Large intestine (tissue), 3 donors: ENCODE measurements around the gene TUBB1. TPM values are rescaled to one million over a fixed set of nuclear protein-coding genes. Genes with fewer than 3 reads are reported as not detected.
"Not testable (repeated sequence)": the region's sequence is repeated elsewhere in the genome, so short reads cannot be mapped to it uniquely, and the experiment has no call there.

Experiments
- DNase-seq, 2 donors: peaks; one replicate each; pipeline versions ENCODE4 v3.0.0 to v3.0.0-alpha.2; 2013
- H3K27ac ChIP-seq: one replicate; pipeline ENCODE4 v1.5.1; 2013; ENCODE audit warnings: low read length
- H3K27me3 ChIP-seq: 2 replicates; pipeline ENCODE4 v1.6.1; 2013; ENCODE audit warnings: low read length; ENCODE audit not compliant: control insufficient read depth, insufficient read depth
- H3K36me3 ChIP-seq: 2 replicates; pipeline ENCODE4 v1.6.1; 2013; ENCODE audit warnings: low read length; ENCODE audit not compliant: control insufficient read depth, insufficient read depth
- H3K4me1 ChIP-seq: one replicate; pipeline ENCODE4 v1.6.1; 2013; ENCODE audit warnings: low read length; ENCODE audit not compliant: control insufficient read depth, insufficient read depth
- H3K4me3 ChIP-seq: one replicate; pipeline ENCODE4 v1.5.1; 2013; ENCODE audit warnings: low read length
- H3K9me3 ChIP-seq: one replicate; pipeline ENCODE4 v1.6.1; 2013; ENCODE audit warnings: mild to moderate bottlenecking, low read depth, low read length, moderate library complexity; ENCODE audit not compliant: control insufficient read depth
- WGBS: methylation state at CpG from one replicate; pipeline ENCODE4 v1.1.5; 2013; ENCODE audit warnings: low lambda C conversion rate; ENCODE audit not compliant: insufficient coverage; 5-methylcytosine and 5-hydroxymethylcytosine counted together
- polyA plus RNA-seq: library from polyadenylated mRNA; unstranded; fragments of 120-200 nt; gene quantifications from one replicate; pipeline ENCODE4 v1.2.1, GENCODE V29; 2013

Gene TUBB1
- polyA plus RNA-seq, 1 donor = 0.52 TPM

- no CpG with 5 or more reads among the region's 3 CpGs for WGBS
- DNase-seq = no peak
- Histone ChIP-seq H3K4me3 (peak overlapping the region; percentile 67), H3K36me3 (peaks cover 11% of the 10 kb centered on the region), H3K27me3 (no peaks in the 10 kb centered on the region), H3K4me1 (peaks cover 11% of the 10 kb centered on the region), H3K27ac (no peak overlapping the region), H3K9me3 (no peaks in the 10 kb centered on the region)
Observed at GRCh38 chr20:59005523-59006166, 13.6 kb upstream of the TUBB1 start.

DNA sequence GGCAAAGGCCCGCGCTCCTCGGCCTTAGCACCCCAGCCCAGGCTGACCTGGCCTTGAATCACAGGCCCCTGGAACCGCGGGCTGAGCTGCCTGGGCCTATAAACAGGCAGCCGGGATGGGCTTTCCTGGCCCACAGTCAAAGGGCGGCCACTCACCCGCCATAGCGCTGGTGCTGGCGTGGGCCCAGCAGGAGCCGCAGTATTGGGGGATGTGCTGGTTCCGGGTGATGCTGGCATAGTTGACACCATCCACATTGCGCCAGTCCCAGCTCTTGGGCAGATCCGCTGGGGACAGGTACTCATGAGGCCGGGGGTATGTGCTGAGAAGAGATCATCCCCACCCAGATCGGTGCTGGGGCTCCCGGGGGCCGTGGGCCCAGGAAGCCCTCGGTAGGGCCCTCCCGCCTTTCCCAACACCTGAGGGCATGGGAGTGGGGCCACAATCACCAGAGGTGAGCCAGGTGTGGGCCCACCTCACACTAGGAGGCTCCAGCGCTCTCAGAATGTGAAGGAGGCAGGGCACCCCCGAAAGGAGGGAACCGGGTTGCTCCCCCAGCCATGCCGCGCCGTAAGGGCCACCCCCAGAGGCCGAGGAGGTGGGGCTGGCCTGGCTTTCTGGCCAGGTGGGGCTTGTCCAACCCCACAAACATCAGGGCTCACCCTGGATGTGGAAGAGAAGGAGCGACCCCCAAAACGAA is 12.9 kb upstream of the TUBB1 start:
- peak overlapping the region; percentile 67 for H3K4me3 ChIP-seq
- no peaks in the 10 kb centered on the region for H3K9me3 ChIP-seq
- no CpG with 5 or more reads among the region's 29 CpGs for WGBS
- H3K36me3 ChIP-seq = peaks cover 6% of the 10 kb centered on the region
- H3K27ac ChIP-seq = peak overlapping the region; percentile 15
- DNase-seq = no peak
- H3K4me1 ChIP-seq = peaks cover 11% of the 10 kb centered on the region
- H3K27me3 ChIP-seq = no peaks in the 10 kb centered on the region

DNA sequence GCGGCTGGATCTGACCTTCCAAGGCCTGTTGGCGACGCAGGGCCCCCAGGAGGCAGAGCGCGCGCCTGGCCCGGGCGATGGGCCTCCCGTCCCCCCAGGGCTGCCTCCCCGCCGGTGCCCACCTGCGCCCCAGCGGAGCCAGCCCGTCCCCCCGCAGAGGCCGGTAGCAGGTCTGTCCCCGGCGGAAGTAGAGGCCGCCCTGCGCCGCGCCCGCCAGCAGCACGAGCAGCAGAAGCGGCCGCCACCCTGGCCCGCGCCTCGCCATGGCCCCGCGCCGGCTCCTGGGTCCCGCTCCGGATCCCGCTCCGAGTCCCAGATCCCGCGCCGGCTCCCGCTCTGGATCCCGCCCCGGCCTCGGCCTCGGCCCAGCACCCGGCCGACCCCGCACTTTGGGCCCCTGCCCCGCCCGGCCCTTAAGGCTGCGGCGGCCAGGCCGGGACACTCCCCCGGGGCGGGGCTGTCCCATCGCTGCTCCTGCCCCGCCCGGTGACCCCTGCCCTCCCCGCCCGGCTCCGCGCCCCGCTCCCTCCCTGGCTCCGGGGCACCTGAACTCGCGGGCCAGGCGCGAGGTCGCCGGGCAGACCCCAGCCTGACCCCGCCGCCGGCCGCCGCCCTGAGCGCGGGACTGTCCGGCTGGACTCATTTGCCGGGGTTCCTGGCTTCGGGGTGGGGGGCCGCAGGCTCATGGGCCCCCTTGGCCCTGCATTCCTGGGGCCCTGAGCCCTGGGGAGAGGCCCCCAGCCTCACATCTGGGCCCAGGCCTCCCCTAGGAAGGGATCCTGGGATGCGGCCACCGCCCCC is 12.2 kb upstream of the TUBB1 start, which contains the start of gene CTSZ:
TSS of gene CTSZ (minus strand) at position 391 of the 801 bp plus-strand sequence. CDS start at position 265, 126 bp downstream.
- H3K36me3 ChIP-seq = no peaks in the 10 kb centered on the region
- no peaks in the 10 kb centered on the region for H3K9me3 ChIP-seq
- no CpG with 5 or more reads among the region's 82 CpGs for WGBS
- no peaks in the 10 kb centered on the region for H3K27me3 ChIP-seq
- H3K27ac ChIP-seq = peak within 1 kb of the TSS; percentile 15
- H3K4me1 ChIP-seq = peaks cover 11% of the 10 kb centered on the region
- DNase-seq = peak; percentile 61 to 89
- H3K4me3 ChIP-seq = peak within 1 kb of the TSS; percentile 67

- WGBS = no CpG with 5 or more reads among the region's 24 CpGs
- Histone ChIP-seq H3K36me3 (no peaks in the 10 kb centered on the region), H3K4me1 (peaks cover 11% of the 10 kb centered on the region), H3K27me3 (no peaks in the 10 kb centered on the region), H3K9me3 (no peaks in the 10 kb centered on the region), H3K4me3 (peak overlapping the region; percentile 16), H3K27ac (no peak overlapping the region)
- DNase-seq = no peak
Observed at GRCh38 chr20:59007665-59008511, 11.3 kb upstream of the TUBB1 start.

GRCh38 chr20:59008715-59009336 is 10.4 kb upstream of the TUBB1 start:
- H3K27me3 ChIP-seq = no peaks in the 10 kb centered on the region
- no peak for DNase-seq
- H3K27ac ChIP-seq = no peak overlapping the region
- no peaks in the 10 kb centered on the region for H3K9me3 ChIP-seq
- peaks cover 11% of the 10 kb centered on the region for H3K4me1 ChIP-seq
- no peak overlapping the region for H3K4me3 ChIP-seq
- WGBS = no CpG with 5 or more reads among the region's 8 CpGs
- H3K36me3 ChIP-seq = no peaks in the 10 kb centered on the region

DNA sequence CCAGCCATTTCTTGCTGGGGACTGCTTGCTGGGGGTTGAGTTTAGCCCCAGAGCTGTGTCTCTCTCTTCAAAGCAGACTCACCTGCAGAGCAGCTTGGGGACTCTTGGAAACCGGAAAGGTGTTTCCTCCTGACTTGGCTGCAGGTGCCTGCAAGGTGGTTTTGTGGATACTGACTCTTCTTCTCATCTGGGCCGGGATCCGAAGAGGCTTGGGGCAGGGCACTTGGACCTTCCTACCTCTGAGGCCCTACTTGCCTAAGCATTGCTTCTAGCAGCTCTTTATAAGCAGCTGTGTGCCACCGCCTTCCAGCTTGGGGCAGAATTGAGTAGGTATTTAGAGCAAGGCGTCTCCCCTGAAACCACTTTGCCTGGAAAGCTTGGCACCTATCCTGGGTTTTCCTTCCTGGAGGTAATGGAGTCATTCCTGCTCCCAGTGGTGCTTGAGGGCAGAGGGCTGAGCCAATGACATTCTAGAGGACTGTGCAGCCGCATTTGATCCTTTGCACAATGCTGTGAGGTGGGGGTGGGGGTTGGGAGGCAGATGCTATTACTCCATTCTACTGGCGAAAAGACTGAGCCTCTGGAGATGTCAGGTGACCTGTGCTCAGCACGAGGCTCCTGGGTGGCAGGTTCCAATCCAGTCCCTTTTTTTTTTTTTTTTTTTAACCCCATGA is 8.8 kb upstream of the TUBB1 start:
- Histone ChIP-seq H3K4me1 (peaks cover 7% of the 10 kb centered on the region), H3K4me3 (no peak overlapping the region), H3K9me3 (no peaks in the 10 kb centered on the region), H3K27me3 (no peaks in the 10 kb centered on the region), H3K27ac (no peak overlapping the region), H3K36me3 (no peaks in the 10 kb centered on the region)
- DNase-seq = no peak
- 0% methylated on average over 1 of the region's 8 CpGs for WGBS

DNA sequence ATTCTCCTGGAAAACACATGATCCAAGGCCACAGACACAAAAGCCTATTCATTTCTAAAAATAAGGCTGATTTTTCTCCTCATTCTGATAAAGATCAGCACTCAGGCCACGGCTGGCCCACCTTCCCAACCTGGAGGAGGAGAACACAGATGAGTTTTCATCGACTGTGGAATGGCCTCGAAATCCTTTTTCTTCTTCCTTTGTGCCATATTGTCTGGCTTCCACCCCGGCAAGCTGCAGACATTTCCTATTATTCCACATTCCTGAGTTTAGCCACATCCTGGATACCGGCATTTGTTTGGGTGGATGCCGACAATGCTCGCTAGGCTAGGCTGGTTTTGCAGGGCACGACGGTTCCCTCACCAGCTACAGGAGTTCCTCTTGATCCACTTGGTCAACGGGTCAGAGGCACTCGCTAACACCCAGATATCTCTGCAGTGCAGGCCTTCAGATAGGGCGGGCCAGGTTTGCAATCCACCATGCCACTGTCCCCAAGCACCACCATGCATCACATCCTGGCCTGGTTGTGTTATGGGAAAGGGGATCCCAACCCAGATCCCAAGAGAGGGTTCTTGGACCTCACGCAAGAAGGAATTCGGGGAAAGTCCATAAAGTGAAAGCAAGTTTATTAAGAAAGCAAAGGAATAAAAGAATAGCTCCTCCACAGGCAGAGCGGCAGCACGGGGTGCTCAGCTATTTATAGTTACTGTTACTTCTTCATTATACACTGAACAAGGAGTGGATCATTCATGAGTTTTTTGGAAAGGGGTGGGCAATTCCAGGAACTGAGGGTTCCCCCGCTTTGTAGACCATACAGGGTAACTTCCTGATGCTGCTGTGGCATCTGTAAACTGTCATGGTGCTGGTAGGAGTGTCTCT is 8.0 kb upstream of the TUBB1 start:
- DNase-seq = no peak

DNA sequence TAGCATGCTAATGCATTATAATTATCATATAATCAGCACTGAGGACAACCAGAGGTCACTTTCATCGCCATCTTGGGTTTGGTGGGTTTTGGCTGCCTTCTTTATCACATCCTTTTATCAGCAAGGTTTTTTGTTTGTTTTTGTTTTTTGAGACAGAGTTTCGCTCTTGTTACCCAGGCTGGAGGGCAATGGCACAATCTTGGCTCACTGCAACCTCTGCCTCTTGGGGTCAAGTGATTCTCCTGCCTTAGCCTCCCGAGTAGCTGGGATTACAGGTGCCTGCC is 7.4 kb upstream of the TUBB1 start:
- H3K27ac ChIP-seq, H3K4me1 ChIP-seq, H3K4me3 ChIP-seq, DNase-seq, H3K36me3 ChIP-seq, H3K27me3 ChIP-seq, H3K9me3 ChIP-seq: not testable (repeated sequence)
- no CpG with 5 or more reads among the region's 3 CpGs for WGBS

More for the DNA sequence above, 8.0 kb upstream of the TUBB1 start:
- WGBS = 80% methylated on average over 2 of the region's 17 CpGs
- Histone ChIP-seq H3K27me3 (no peaks in the 10 kb centered on the region), H3K4me1 (peaks cover 2% of the 10 kb centered on the region), H3K4me3 (no peak overlapping the region), H3K9me3 (no peaks in the 10 kb centered on the region), H3K36me3 (no peaks in the 10 kb centered on the region), H3K27ac (no peak overlapping the region)
